Glutamatergic neuron (in vitro differentiated cells): ENCODE results near the gene TNS1. TPM values are rescaled to one million over a fixed set of nuclear protein-coding genes. Genes with fewer than 3 reads are reported as not detected.

Experiments
- DNase-seq: peaks from one replicate; pipeline ENCODE4 v3.0.0; 2022
- H3K27ac Mint-ChIP-seq: one replicate; pipeline ENCODE4 v1.8.0; 2020; ENCODE audit warnings: mild to moderate bottlenecking, mixed read lengths, inconsistent platforms; ENCODE audit not compliant: unreplicated experiment
- H3K27me3 Mint-ChIP-seq: one replicate; pipeline ENCODE4 v1.8.0; 2020; ENCODE audit warnings: mild to moderate bottlenecking, moderate library complexity, mixed read lengths, inconsistent platforms; ENCODE audit not compliant: unreplicated experiment
- H3K36me3 Mint-ChIP-seq: one replicate; pipeline ENCODE4 v1.8.0; 2020; ENCODE audit warnings: mild to moderate bottlenecking, mixed read lengths, inconsistent platforms; ENCODE audit not compliant: unreplicated experiment
- H3K4me1 Mint-ChIP-seq: one replicate; pipeline ENCODE4 v1.8.0; 2020; ENCODE audit warnings: mild to moderate bottlenecking, low read depth, mixed read lengths, inconsistent platforms; ENCODE audit not compliant: unreplicated experiment
- H3K4me3 Mint-ChIP-seq: one replicate; pipeline ENCODE4 v1.8.0; 2020; ENCODE audit warnings: mild to moderate bottlenecking, mixed read lengths, inconsistent platforms; ENCODE audit not compliant: unreplicated experiment
- H3K9me3 Mint-ChIP-seq: one replicate; pipeline ENCODE4 v1.8.0; 2020; ENCODE audit warnings: mild to moderate bottlenecking, moderate library complexity, mixed read lengths, inconsistent platforms; ENCODE audit not compliant: unreplicated experiment
- CTCF ChIP-seq: fragments of 200-600 bp; sonication (generic); IDR thresholded peaks from one replicate; pipeline ENCODE4 v1.5.0; 2021; ENCODE audit not compliant: partially characterized antibody, unreplicated experiment
- total RNA-seq: library from RNA; stranded (reverse); fragmentation: NEBNext Ultra II Directional; extraction: Animal tissue kit (Norgen Biotek cat#: 25700); gene quantifications from one replicate; pipeline ENCODE4 v1.2.1, GENCODE V29; 2021; ENCODE audit not compliant: unreplicated experiment

Gene TNS1
- total RNA-seq, 1 donor from 2014 or later: 3.2 TPM

GRCh38 chr2:217976301-217976700, 26.5 kb downstream of the TNS1 start:
- Mint-ChIP-seq H3K9me3 (peaks cover 2% of the 10 kb centered on the region), H3K4me3 (no peak overlapping the region), H3K4me1 (peaks cover 13% of the 10 kb centered on the region), H3K36me3 (no peaks in the 10 kb centered on the region), H3K27me3 (peaks cover 13% of the 10 kb centered on the region), H3K27ac (no peak overlapping the region)
- no peak for TF ChIP-seq CTCF
- peak; percentile 9 for DNase-seq

GRCh38 chr2:217975626-217976025, 27.2 kb downstream of the TNS1 start:
- Mint-ChIP-seq H3K27ac (no peak overlapping the region), H3K36me3 (no peaks in the 10 kb centered on the region), H3K9me3 (peaks cover 2% of the 10 kb centered on the region), H3K4me3 (no peak overlapping the region), H3K27me3 (peaks cover 12% of the 10 kb centered on the region), H3K4me1 (peaks cover 13% of the 10 kb centered on the region)
- no peak for DNase-seq
- TF ChIP-seq CTCF: no peak

- peaks cover 13% of the 10 kb centered on the region for H3K4me1 Mint-ChIP-seq
- H3K27me3 Mint-ChIP-seq: peaks cover 12% of the 10 kb centered on the region
- no peak overlapping the region for H3K27ac Mint-ChIP-seq
- no peak for DNase-seq
- no peak for TF ChIP-seq CTCF
- no peak overlapping the region for H3K4me3 Mint-ChIP-seq
- peaks cover 2% of the 10 kb centered on the region for H3K9me3 Mint-ChIP-seq
- peaks cover 4% of the 10 kb centered on the region for H3K36me3 Mint-ChIP-seq
Measured at GRCh38 chr2:217974389-217975005, 28.3 kb downstream of the TNS1 start.

- TF ChIP-seq CTCF: no peak
- no peaks in the 10 kb centered on the region for H3K9me3 Mint-ChIP-seq
- H3K27me3 Mint-ChIP-seq: peaks cover 7% of the 10 kb centered on the region
- peaks cover 4% of the 10 kb centered on the region for H3K36me3 Mint-ChIP-seq
- no peak overlapping the region for H3K4me3 Mint-ChIP-seq
- H3K4me1 Mint-ChIP-seq: peaks cover 8% of the 10 kb centered on the region
- DNase-seq: no peak
- no peak overlapping the region for H3K27ac Mint-ChIP-seq
Measured at GRCh38 chr2:217973008-217973787, 29.6 kb downstream of the TNS1 start.

GRCh38 chr2:217972490-217972889, 30.3 kb downstream of the TNS1 start:
- Mint-ChIP-seq H3K27ac (no peak overlapping the region), H3K27me3 (peaks cover 7% of the 10 kb centered on the region), H3K36me3 (peaks cover 4% of the 10 kb centered on the region), H3K9me3 (no peaks in the 10 kb centered on the region), H3K4me3 (no peak overlapping the region), H3K4me1 (peaks cover 8% of the 10 kb centered on the region)
- no peak for TF ChIP-seq CTCF
- DNase-seq: no peak
